Upper lobe of left lung (tissue), 4 donors: ENCODE results near the gene STIMATE.

Experiments
- CTCF ChIP-seq, 6 experiments: fragments of 450-650 bp in 4 of 6; fragments of 200-600 bp in 2 of 6; sonication (generic) in 2 of 6; IDR thresholded peaks; one replicate each; pipeline ENCODE4 v1.5.1; 2016 to 2019; ENCODE audit warnings: antibody characterized with exemption in 6 of 6
- POLR2A ChIP-seq, 4 donors: fragments of 450-650 bp; IDR thresholded peaks; one replicate each; pipeline ENCODE4 v1.5.1; 2016 to 2017; ENCODE audit warnings: antibody characterized with exemption in 4 of 4, mild to moderate bottlenecking in 2 of 4
- POLR2AphosphoS5 ChIP-seq, 2 donors: sonication (generic); formaldehyde crosslinking; IDR thresholded peaks; one replicate each; pipeline ENCODE4 v1.5.1; 2017; ENCODE audit warnings: antibody characterized with exemption in 2 of 2

GRCh38 chr3:52849656-52850055 lies 47.7 kb downstream of the STIMATE start:
- TF ChIP-seq CTCF (IDR thresholded peaks at IDR 0.05) (no peak), POLR2A (IDR thresholded peaks at IDR 0.05) (no peak), POLR2AphosphoS5 (IDR thresholded peaks at IDR 0.05) (no peak)
